Neuronal stem cell (in vitro differentiated cells): Measurements from ENCODE around the gene EHMT2.
"Not testable (repeated sequence)": the region's sequence is repeated elsewhere in the genome, so short reads cannot be mapped to it uniquely, and the experiment has no call there.

Experiments
- DNase-seq: peaks from one replicate; pipeline ENCODE4 v3.0.0-alpha.2; 2013; ENCODE audit warnings: low spot score
- H2AFZ ChIP-seq: one replicate; pipeline ENCODE4 v1.6.1; 2013; ENCODE audit warnings: mild to moderate bottlenecking, low read length, inconsistent platforms
- H2AK5ac ChIP-seq: 2 replicates; pipeline ENCODE4 v1.6.1; 2013; ENCODE audit warnings: low read depth, mild to moderate bottlenecking, inconsistent platforms, low read length, moderate library complexity, mixed read lengths
- H2BK120ac ChIP-seq: 2 replicates; pipeline ENCODE4 v1.6.1; 2013; ENCODE audit warnings: low read depth, mild to moderate bottlenecking, inconsistent platforms, low read length, moderate library complexity, mixed read lengths
- H2BK12ac ChIP-seq: one replicate; pipeline ENCODE4 v1.6.1; 2013; ENCODE audit warnings: low read length, inconsistent platforms
- H2BK15ac ChIP-seq: 2 replicates; pipeline ENCODE4 v1.6.1; 2013; ENCODE audit warnings: mild to moderate bottlenecking, low read length, inconsistent platforms, mixed read lengths
- H2BK5ac ChIP-seq: one replicate; pipeline ENCODE4 v1.6.1; 2013; ENCODE audit warnings: inconsistent platforms, mild to moderate bottlenecking, low read length, moderate library complexity
- H3K14ac ChIP-seq: one replicate; pipeline ENCODE4 v1.6.1; 2013; ENCODE audit warnings: low read length, inconsistent platforms
- H3K18ac ChIP-seq: 2 replicates; pipeline ENCODE4 v1.6.1; 2013; ENCODE audit warnings: low read length, inconsistent platforms
- H3K23ac ChIP-seq: 2 replicates; pipeline ENCODE4 v1.6.1; 2013; ENCODE audit warnings: low read depth, mild to moderate bottlenecking, mixed read lengths, low read length, inconsistent platforms; ENCODE audit not compliant: poor library complexity
- H3K27ac ChIP-seq: replicated peaks from 3 replicates; pipeline ENCODE4 v1.5.1; 2013; ENCODE audit warnings: low read length, inconsistent platforms
- H3K27me3 ChIP-seq, 3 experiments: 2 replicates each; pipeline ENCODE4 v1.6.1; 2013; ENCODE audit warnings: low read length in 3 of 3, mild to moderate bottlenecking in 2 of 3, inconsistent platforms in 1 of 3, low read depth in 1 of 3, mixed read lengths in 1 of 3, moderate library complexity in 1 of 3; ENCODE audit not compliant: control insufficient read depth in 3 of 3, insufficient read depth in 3 of 3
- H3K36me3 ChIP-seq, 2 donors: replicated peaks in 1 of 2; 2 replicates each; pipeline ENCODE4 v1.6.1; 2013; ENCODE audit warnings: low read length in 2 of 2; ENCODE audit not compliant: control insufficient read depth in 2 of 2, insufficient read depth in 2 of 2
- H3K4ac ChIP-seq: 2 replicates; pipeline ENCODE4 v1.6.1; 2013; ENCODE audit warnings: inconsistent platforms, mild to moderate bottlenecking, low read length, moderate library complexity
- H3K4me1 ChIP-seq, 2 donors: 1 replicate in 1 of 2; 2 replicates in 1 of 2; pipeline ENCODE4 v1.6.1; 2013; ENCODE audit warnings: low read length in 2 of 2, low read depth in 1 of 2; ENCODE audit not compliant: control insufficient read depth in 2 of 2, insufficient read depth in 1 of 2
- H3K4me2 ChIP-seq: one replicate; pipeline ENCODE4 v1.6.1; 2013; ENCODE audit warnings: mild to moderate bottlenecking, low read length, inconsistent platforms; ENCODE audit not compliant: insufficient read depth, poor library complexity, severe bottlenecking
- H3K4me3 ChIP-seq, 2 donors: 2 replicates each; pipeline ENCODE4 v1.5.1; 2013; ENCODE audit warnings: low read length in 2 of 2, mild to moderate bottlenecking in 2 of 2, inconsistent platforms in 1 of 2, moderate library complexity in 1 of 2
- H3K79me1 ChIP-seq: one replicate; pipeline ENCODE4 v1.6.1; 2013; ENCODE audit warnings: low read depth, mild to moderate bottlenecking, inconsistent platforms, low read length, moderate library complexity
- H3K9ac ChIP-seq: one replicate; pipeline ENCODE4 v1.6.1; 2013; ENCODE audit warnings: mild to moderate bottlenecking, low read depth, low read length, inconsistent platforms; ENCODE audit not compliant: poor library complexity
- H3K9me3 ChIP-seq, 2 donors: replicated peaks in 1 of 2; 2 replicates each; pipeline versions ENCODE3 to v1.6.1; 2013; ENCODE audit warnings: low read length in 2 of 2, mild to moderate bottlenecking in 2 of 2, inconsistent platforms in 1 of 2, low read depth in 1 of 2, mixed read lengths in 1 of 2, moderate library complexity in 1 of 2; ENCODE audit not compliant: control insufficient read depth in 2 of 2, insufficient read depth in 1 of 2
- H4K8ac ChIP-seq: one replicate; pipeline ENCODE4 v1.6.1; 2013; ENCODE audit warnings: low read depth, mild to moderate bottlenecking, inconsistent platforms, low read length, moderate library complexity
- H4K91ac ChIP-seq: one replicate; pipeline ENCODE4 v1.6.1; 2013; ENCODE audit warnings: low read length, low read depth, mild to moderate bottlenecking, inconsistent platforms; ENCODE audit not compliant: poor library complexity
- WGBS, 2 donors: extraction: QIAGEN DNeasy Blood & Tissue Kit; methylation state at CpG; one replicate each; pipeline ENCODE4 v1.1.7; 2013; ENCODE audit warnings: missing lambda C conversion rate in 2 of 2, mixed read lengths in 1 of 2; ENCODE audit not compliant: insufficient read length in 2 of 2, insufficient replicate concordance in 1 of 2; ENCODE audit errors: extremely low coverage in 2 of 2; 5-methylcytosine and 5-hydroxymethylcytosine counted together

EHMT2 gene

DNA sequence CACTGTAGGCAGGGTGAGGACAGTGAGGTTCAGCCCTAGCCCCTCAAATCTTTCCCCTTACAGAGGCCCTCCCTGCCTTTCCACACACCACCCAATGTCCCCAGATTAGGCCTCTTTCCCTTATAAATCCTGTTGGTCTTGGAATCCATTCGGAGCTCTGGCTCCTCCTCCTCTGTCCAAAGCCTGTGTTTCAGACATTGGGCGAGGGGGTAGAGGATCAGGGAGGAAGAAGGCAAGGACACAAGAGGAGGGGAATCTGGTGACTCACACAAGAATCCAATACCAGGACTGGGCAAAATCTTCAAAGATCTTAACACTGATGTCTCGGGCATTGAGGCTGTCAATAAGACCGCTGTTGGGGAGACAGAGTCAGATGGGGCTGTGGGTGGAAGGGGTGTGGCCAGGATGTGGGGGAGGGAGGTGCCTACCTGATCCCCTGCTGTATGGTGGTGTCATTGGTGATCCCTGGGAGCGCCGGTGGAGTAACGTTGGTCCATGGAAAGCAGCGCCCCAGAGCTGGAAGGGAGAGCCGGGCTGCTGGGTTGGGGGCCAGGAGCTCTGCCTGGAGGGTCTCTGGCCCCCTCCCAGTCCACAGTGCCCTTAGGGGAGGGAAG is 26.3 kb downstream of the EHMT2 start:
- Histone ChIP-seq H2AK5ac (peak overlapping the region; percentile 80), H3K4ac (no peak overlapping the region), H4K8ac (no peak overlapping the region), H3K9ac (peak overlapping the region; percentile 66), H3K14ac (peak overlapping the region; percentile 0), H3K18ac (peak overlapping the region; percentile 89), H3K4me3 (no peak overlapping the region), H3K4me1 (peaks cover 6 to 17% of the 10 kb centered on the region in 2 donors), H2BK120ac (peak overlapping the region; percentile 9), H2AFZ (peak overlapping the region; percentile 44), H4K91ac (peak overlapping the region; percentile 83), H2BK12ac (peak overlapping the region; percentile 81), H3K9me3 (no peaks in the 10 kb centered on the region), H3K23ac (peak overlapping the region; percentile 3), H3K79me1 (no peaks in the 10 kb centered on the region), H2BK5ac (peak overlapping the region; percentile 55), H2BK15ac (peak overlapping the region; percentile 88), H3K36me3 (no peaks in the 10 kb centered on the region), H3K27me3 (no peaks in the 10 kb centered on the region), H3K4me2 (no peak overlapping the region), H3K27ac (peak overlapping the region; percentile 32)
- no peak for DNase-seq
- no CpG with 5 or more reads among the region's 9 CpGs for WGBS, 2 donors

DNA sequence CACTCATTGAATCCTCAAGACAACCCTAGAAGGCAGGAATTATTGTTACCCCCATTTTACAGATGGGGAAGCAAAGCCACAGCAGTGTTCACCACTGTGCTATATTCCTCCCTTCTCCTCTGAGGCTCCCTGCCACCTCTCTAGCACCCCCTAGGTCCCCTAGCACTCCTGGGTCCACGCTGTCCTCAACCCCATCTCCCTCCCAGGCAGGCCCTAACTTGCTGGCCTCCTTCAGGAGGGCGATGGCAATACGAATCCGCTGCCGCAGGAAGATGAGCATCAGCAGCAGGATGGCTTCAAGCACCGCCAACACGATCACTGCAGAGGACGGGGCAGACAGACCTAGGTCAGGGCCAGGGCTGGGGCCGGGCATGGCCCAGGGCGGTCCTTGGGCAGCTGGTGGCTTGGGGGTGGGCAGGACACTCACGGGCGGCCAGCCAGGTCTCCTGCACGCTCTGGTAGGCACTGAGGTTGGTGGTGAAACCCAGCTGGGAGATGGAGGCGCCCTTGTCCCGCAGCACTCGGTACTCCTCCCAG is 27.0 kb downstream of the EHMT2 start:
- H3K23ac ChIP-seq = no peak overlapping the region
- no peak overlapping the region for H3K4me3 ChIP-seq
- no peak overlapping the region for H3K27ac ChIP-seq
- H4K8ac ChIP-seq = no peak overlapping the region
- peak overlapping the region; percentile 0 for H3K14ac ChIP-seq
- H3K9me3 ChIP-seq = no peaks in the 10 kb centered on the region
- peak overlapping the region; percentile 89 for H3K18ac ChIP-seq
- no peaks in the 10 kb centered on the region for H3K79me1 ChIP-seq
- no peak overlapping the region for H3K4me2 ChIP-seq
- WGBS, 2 donors = no CpG with 5 or more reads among the region's 16 CpGs
- peak overlapping the region; percentile 88 for H2BK15ac ChIP-seq
- H3K27me3 ChIP-seq = no peaks in the 10 kb centered on the region
- no peak for DNase-seq
- H3K9ac ChIP-seq = peak overlapping the region; percentile 66
- peak overlapping the region; percentile 8 for H3K4ac ChIP-seq
- peak overlapping the region; percentile 93 for H4K91ac ChIP-seq
- H3K36me3 ChIP-seq = no peaks in the 10 kb centered on the region
- H2BK5ac ChIP-seq = no peak overlapping the region
- peaks cover 9 to 17% of the 10 kb centered on the region in 2 donors for H3K4me1 ChIP-seq
- peak overlapping the region; percentile 67 for H2BK12ac ChIP-seq
- peak overlapping the region; percentile 44 for H2AFZ ChIP-seq
- H2BK120ac ChIP-seq = peak overlapping the region; percentile 9
- peak overlapping the region; percentile 77 for H2AK5ac ChIP-seq

DNA sequence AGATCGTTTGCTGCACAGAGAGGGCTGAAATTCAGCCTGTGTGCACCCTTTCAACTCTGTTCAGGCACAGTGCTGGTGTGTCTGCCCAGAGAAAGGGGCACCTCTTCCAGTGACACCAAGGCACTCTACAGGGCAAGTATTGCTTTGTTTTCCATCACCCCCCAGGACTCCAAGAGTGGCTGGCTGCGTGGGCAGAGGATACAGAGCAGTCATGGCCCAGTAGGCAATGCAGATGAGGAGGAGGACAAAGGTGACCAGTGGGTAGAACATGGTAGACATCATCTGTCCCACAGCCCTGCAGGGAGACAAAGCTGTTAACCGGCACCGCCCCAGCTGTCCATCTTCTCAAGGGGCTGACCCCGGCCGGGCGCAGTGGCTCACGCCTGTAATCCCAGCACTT is 28.2 kb downstream of the EHMT2 start:
- Histone ChIP-seq H3K4ac (no peak overlapping the region), H2BK12ac (peak overlapping the region; percentile 63)

DNA sequence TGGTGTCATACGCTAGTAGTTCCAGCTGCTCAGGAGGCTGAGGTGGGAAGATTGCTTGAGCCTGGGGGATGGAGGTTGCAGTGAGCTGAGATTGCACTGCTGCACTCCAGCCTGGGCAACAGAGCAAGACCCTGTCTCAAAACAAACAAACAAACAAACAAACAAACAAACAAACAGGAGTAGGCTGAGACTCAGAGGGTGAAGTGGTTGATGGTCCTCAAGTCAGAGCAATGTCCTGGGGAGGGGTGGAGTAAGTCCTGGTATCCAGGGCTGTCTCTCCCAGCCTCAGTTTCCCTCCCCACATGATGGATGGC is 28.9 kb downstream of the EHMT2 start:
- DNase-seq, H3K36me3 ChIP-seq, H2AFZ ChIP-seq, H2BK12ac ChIP-seq, H2BK120ac ChIP-seq, H3K18ac ChIP-seq, H3K79me1 ChIP-seq, H4K8ac ChIP-seq, H3K27me3 ChIP-seq, H3K23ac ChIP-seq, H3K9ac ChIP-seq, H3K4me3 ChIP-seq, H3K14ac ChIP-seq, H3K9me3 ChIP-seq, H2BK5ac ChIP-seq, H3K27ac ChIP-seq, H2AK5ac ChIP-seq, H2BK15ac ChIP-seq, H3K4me2 ChIP-seq, H3K4ac ChIP-seq, H4K91ac ChIP-seq: not testable (repeated sequence)
- peaks cover 20 to 25% of the 10 kb centered on the region in 2 donors for H3K4me1 ChIP-seq
- no CpG with 5 or more reads among the region's 1 CpG for WGBS, 2 donors

More for the DNA sequence above, 28.2 kb downstream of the EHMT2 start:
- H3K14ac ChIP-seq = peak overlapping the region; percentile 14
- no peak overlapping the region for H3K23ac ChIP-seq
- H3K18ac ChIP-seq = peak overlapping the region; percentile 62
- H2BK15ac ChIP-seq = peak overlapping the region; percentile 46
- no peak overlapping the region for H2BK120ac ChIP-seq
- H3K79me1 ChIP-seq = no peaks in the 10 kb centered on the region
- no peak for DNase-seq
- H3K4me1 ChIP-seq = peaks cover 19 to 23% of the 10 kb centered on the region in 2 donors
- H2AK5ac ChIP-seq = peak overlapping the region; percentile 14
- H3K27ac ChIP-seq = no peak overlapping the region
- H2BK5ac ChIP-seq = peak overlapping the region; percentile 10
- no peak overlapping the region for H3K4me3 ChIP-seq
- no peaks in the 10 kb centered on the region for H3K9me3 ChIP-seq
- no peak overlapping the region for H3K4me2 ChIP-seq
- no peak overlapping the region for H4K91ac ChIP-seq
- peak overlapping the region; percentile 30 for H3K9ac ChIP-seq
- peak overlapping the region; percentile 58 for H2AFZ ChIP-seq
- no peaks in the 10 kb centered on the region for H3K36me3 ChIP-seq
- no peaks in the 10 kb centered on the region for H3K27me3 ChIP-seq
- WGBS, 2 donors = no CpG with 5 or more reads among the region's 8 CpGs
- H4K8ac ChIP-seq = no peak overlapping the region
